ENCODE results near the gene CCDC66.

- no peak for TF ChIP-seq POLR2AphosphoS5 (IDR thresholded peaks at IDR 0.05; ENCODE audit: low read depth)
- TF ChIP-seq EZH2 (IDR thresholded peaks at IDR 0.05; ENCODE audit: low read depth, unreplicated experiment), result no peak
- TF ChIP-seq REST (IDR thresholded peaks at IDR 0.05; ENCODE audit: unreplicated experiment), result no peak
- TF ChIP-seq CTCF (conservative IDR thresholded peaks at IDR 0.05; ENCODE audit: low read depth in 2 of 2), result no peak
- no peak for TF ChIP-seq ZNF462 (CRISPR knock-in tag; IDR thresholded peaks at IDR 0.05)
- no peak for TF ChIP-seq ETS1 (IDR thresholded peaks at IDR 0.05)
- no peak for TF ChIP-seq EZH2phosphoT487 (IDR thresholded peaks at IDR 0.05; ENCODE audit: unreplicated experiment)
- TF ChIP-seq ZNF114 (CRISPR knock-in tag; IDR thresholded peaks at IDR 0.05), result no peak
- no peak for TF ChIP-seq STAT1 (IDR thresholded peaks at IDR 0.05; ENCODE audit: unreplicated experiment)
These were observed 107.8 kb downstream of the CCDC66 start for GRCh38 chr3:56664823-56665222.
